ENCODE data around the gene ARHGAP12.
A peak's percentile ranks its signal among the peaks of the same experiment; 100 is the strongest.
"Not testable (repeated sequence)": the region's sequence is repeated elsewhere in the genome, so short reads cannot be mapped to it uniquely, and the experiment has no call there.

Gene ARHGAP12, protein sequence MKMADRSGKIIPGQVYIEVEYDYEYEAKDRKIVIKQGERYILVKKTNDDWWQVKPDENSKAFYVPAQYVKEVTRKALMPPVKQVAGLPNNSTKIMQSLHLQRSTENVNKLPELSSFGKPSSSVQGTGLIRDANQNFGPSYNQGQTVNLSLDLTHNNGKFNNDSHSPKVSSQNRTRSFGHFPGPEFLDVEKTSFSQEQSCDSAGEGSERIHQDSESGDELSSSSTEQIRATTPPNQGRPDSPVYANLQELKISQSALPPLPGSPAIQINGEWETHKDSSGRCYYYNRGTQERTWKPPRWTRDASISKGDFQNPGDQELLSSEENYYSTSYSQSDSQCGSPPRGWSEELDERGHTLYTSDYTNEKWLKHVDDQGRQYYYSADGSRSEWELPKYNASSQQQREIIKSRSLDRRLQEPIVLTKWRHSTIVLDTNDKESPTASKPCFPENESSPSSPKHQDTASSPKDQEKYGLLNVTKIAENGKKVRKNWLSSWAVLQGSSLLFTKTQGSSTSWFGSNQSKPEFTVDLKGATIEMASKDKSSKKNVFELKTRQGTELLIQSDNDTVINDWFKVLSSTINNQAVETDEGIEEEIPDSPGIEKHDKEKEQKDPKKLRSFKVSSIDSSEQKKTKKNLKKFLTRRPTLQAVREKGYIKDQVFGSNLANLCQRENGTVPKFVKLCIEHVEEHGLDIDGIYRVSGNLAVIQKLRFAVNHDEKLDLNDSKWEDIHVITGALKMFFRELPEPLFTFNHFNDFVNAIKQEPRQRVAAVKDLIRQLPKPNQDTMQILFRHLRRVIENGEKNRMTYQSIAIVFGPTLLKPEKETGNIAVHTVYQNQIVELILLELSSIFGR

DNA sequence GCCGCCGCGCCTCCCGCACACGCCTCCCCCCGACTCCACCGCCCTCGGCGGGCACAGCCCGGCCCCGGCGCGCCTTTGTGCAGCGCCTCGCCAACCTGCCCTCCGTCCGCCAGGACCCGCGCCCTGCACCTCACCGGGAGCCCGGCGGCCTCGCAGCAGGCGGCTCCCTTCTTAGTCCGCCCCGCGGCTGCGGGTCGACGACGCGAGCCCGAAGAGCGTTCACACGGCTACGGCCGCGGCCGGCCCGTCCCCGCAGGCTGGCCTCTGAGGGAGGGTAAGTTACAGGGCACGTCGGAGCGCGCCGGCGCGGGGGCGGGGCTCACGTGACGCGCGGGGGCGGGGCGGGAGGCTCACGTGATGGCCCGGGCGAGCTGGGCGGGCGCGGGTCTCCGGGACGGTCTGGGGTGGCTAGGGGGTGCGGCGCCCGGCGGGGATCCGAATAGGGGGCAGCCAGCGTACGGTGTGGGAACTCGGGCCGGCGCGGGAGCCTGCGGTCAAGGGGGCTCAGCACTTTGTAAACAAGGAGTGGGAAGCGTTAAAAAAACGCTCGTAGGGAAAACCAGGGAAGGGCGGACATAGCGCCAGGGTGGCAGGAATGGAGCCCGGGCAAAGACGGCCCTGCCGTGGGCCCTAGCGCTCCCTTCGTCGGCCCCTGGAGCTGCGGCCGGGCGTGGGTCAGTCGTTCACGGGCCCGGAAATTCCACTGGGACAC is at the start of gene ARHGAP12:
Gene ARHGAP12, minus strand, starts transcription at position 283 of the 712 bp plus-strand sequence. CDS start 19,976 bp downstream, outside the sequence.
- peak; percentile 81 for DNase-seq (ENCODE audit: low spot score)

DNA sequence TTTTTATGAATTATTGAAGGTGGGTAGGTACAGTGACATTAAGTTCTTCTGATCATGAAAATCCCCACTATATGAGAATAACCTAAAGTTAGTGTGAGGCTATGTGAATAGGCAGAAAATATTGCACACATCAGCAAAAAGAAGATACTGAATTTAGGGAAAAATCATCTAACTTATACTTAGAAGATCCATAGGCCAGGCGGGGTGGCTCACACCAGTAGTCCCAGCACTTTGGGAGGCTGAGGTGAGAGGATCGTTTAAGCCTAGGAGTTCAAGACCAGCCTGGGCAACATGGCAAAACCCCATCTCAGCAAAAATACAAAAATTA is 49.5 kb upstream of the ARHGAP12 start:
- no peak for DNase-seq (ENCODE audit: low spot score)

DNA sequence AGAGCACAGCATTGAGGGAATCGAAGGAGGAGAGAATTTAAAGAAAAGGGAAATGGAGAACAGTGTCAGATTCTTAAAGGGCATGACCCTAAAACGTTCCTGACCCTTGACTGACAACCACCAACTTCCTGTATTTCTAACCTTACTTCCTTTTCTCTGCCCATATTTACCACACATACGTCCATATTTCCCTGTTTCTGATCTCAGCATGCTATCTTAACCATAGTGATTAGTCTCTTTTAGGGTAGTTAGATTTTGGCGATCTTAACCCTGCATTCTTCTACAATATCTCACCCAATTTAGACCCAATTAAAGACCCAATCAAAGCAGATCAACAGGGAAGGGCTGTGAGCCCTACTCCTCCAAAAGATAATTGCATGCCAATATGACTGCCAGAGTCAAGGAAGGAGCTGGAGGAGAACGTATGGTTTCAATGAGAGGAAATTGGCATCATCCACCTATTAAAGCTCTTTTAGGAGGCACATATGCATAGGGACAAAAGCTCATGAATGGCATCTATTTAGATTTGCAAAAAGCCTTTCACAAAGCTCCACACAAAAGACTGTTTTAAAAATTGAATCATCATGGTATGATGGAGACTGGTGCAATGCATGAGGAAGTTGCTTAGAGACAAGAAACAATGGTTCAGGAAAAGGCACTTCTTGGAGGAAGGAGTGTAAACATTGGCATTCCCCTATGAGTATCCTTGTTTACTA is 49.0 kb upstream of the ARHGAP12 start:
- DNase-seq (ENCODE audit: low spot score) = no peak

DNA sequence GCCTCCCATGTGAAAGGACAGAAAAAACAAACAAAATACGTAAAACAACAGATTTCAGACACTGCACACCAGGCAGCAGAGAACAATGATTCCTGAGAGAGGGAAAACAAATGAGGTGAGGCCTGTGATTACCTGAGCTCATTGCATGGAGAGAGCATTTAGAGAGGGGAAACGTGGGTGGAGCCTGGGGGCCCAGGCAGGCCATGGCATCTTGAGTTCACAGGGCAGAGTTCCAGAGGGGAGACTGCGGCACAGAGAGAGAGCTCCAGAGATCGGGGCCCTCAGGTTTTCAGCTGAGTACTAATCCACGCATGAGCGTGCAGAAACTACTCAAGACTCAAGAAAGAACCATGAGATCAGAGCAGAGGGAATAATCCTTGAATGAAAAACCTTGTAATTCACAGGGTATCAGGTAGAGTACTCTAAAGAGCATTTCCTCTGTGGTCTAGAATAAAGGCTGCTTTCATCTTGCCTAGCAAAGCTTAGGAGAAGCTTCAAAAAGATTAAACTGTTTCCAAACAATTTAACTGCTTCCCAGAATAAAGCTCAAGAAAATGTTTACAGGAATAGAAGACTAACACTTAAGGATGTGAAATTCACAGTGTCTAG is 46.6 kb upstream of the ARHGAP12 start:
- no peak for DNase-seq (ENCODE audit: low spot score)

DNA sequence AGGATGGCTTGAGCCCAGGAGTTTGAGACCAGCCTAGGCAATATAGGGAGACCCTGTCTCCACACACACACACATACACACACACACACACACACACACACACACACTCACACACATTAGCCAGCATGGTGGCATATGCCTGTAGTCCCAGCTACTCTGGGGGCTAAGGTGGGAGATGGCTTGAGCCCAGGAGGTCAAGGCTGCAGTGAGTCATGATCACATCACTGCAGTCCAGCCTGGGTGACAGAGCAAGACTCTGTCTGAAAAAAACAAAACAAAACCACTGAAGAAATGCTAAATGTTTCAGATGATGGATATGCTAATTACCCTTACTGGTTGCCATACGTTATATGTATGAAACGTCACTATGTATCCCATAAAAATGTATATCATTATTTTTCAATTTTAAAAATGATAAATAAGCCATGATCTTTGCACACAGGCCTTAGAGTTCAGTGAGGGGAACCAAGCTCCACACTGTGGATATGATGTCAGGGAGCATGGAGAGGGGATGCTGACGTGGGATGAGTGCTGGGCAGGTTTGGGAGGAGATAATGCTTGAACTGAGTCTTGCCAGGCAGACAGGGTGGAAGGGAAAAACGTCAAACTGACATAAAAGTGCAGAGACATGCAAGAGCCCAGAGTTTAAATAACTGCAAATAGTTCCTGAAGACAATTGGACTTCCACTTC is 45.9 kb upstream of the ARHGAP12 start:
- DNase-seq (ENCODE audit: low spot score) = no peak

DNA sequence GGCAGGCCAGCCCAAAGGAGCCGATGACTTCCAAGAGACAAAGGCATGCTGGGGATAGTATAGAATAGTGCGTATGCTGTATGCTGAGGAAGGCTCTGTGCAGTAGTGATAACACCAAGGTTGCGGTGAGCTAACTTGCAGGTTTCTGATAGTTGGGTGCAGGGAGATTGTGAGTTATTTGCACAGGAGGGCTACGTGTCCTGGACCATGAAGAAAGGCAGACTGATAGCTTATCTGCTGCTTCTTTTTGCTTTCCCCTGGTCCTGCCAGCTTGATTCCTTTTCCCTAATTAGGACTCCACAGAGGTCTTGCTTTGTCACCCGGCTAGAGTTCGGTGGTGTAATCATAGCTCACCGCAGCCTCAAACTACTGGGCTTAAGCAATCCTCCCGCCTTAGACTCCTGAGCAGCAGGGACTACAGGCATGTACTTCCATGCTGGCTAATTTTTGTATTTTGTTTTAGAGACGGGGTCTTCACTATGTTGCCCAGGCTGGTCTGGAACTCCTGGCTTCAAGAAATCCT is 43.9 kb upstream of the ARHGAP12 start:
- no peak for DNase-seq (ENCODE audit: low spot score)

DNA sequence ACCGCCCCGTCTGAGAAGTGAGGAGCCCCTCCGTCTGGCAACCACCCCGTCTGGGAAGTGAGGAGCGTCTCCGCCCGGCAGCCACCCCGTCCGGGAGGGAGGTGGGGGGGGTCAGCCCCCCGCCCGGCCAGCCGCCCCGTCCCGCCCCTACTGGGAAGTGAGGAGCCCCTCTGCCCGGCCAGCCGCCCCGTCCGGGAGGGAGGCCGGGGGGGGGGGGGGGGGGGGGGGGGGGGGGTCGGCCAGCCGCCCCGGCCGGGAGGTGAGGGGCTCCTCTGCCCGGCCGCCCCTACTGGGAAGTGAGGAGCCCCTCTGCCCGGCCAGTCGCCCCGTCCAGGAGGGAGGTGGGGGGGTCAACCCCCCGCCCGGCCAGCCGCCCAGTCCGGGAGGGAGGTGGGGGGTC is 41.2 kb upstream of the ARHGAP12 start:
- DNase-seq (ENCODE audit: low spot score) = not testable (repeated sequence)

DNA sequence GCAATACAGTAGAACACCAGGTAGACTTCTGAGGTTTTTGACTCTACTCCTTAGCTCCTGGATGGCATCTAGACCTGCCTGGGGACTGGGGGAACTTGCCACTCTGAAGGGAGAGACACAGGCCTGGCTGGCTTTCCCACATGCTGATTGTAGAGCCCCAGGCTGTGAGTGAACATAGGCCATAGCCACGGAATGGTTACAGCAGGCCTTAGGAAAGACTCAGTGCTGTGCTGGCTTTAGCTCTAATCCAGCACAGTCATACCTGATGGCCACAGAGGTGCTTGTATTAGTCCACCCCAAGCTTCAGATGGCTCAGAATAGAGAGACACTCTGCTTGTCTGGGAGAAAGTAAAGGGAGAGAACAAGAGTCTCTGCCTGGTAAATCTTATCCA is 35.0 kb upstream of the ARHGAP12 start:
- no peak for DNase-seq (ENCODE audit: low spot score)

DNA sequence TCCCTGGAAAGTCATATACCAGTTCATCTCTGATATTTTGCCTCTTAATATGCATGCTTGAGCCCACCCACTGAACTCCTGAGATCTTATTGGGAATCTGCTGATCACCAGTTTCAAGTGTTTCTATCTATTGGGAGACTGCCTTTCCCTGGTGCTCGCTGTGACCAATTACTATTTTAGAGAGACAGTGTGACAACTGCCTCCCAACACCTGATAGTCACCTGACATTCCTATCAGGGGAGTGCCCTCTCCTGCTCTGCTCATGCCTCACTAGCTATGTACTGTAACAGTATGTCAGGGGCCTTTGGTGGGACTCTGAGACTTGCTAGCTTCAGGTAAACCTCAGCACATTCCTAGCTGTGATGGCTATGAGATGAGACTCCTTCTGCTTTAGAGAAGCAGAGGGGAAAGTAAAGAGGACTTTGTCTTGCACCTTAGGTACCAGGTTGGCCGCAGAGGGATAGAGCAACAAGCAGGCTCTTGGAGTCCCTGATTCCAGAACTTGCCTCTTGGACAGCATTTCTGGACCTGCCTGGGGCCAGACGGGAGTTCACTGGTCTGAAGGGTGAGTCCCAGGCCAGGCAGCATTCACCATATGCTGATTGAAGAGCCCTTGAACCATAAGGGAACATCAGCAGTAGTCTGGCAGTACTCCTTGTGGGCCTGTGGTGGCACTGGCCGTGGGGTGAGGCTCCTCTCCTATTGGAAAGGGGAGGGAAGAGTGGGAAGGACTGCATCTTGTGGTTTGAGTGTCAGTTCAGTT is 34.4 kb upstream of the ARHGAP12 start:
- DNase-seq (ENCODE audit: low spot score) = no peak

DNA sequence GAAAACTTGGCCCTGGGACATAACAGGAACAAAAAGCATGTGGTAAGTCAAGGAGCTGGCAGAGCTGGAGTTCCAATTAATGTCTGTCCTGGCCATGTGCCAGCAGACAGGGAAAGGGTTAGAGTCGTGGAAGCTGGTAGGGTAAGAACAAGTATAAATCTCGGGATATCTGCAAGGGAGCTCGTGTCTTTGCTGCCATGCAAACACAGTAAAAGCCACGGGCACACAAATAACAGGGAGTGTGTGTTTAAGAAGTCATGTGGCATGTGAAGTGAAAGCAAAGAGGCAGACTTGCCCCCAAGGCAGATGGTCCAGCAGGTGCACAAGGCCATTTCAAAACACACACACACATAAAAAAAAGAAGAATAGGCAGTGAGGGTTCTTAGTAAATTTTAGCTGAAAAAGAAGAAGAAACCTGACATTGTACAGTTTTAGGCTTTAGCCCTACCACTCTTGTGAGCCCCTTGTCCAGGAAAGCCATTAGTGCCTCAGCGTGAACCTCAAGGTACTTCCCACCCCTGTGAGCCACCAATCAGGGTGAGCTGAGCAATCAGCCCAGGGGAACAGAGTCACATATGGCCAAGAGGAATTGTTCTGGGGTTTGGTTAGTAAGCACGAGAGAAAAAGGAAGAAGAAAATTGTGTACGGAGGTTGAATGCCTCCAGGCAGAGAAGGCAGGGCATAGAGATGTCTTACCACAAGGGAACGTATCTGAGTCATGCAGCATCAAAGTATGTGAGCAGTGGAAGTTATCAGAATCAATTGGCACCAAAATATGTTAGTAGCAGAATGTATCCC is 32.8 kb upstream of the ARHGAP12 start:
- DNase-seq (ENCODE audit: low spot score) = no peak

DNA sequence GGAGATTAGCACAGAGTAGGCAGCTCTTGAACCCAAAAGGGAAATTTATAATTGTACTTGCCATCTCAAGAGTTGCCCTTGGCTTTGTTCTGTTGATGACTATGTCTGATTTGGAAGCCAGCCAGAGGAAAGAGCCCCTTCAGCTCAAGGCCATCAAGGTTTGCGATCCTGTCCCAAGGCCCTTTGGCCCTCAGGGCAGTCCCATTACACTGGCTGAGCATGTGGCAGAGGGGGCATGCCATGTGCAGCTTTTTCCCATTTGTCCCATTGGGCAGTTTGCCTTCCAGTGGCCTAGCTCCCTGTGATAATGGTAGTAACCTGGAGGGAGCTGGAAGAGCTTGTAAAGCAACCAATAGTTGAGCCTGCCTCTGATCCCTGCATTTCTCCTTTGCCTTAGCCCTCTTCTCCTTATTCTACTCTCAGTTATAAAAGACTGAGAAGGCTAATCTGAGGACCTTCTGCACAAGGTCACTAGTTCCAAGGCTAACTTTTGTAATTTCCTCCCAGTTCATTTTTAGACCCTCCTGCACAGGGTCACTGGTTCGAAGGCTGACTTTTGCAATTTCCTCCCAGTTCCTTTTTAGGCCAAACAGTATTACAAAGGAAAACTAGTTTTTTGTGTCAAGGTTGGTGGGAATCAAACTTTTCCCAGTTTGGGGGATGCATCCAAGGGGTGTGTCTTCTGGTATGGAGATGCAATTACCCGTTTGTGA is 31.0 kb upstream of the ARHGAP12 start:
- DNase-seq (ENCODE audit: low spot score) = no peak

DNA sequence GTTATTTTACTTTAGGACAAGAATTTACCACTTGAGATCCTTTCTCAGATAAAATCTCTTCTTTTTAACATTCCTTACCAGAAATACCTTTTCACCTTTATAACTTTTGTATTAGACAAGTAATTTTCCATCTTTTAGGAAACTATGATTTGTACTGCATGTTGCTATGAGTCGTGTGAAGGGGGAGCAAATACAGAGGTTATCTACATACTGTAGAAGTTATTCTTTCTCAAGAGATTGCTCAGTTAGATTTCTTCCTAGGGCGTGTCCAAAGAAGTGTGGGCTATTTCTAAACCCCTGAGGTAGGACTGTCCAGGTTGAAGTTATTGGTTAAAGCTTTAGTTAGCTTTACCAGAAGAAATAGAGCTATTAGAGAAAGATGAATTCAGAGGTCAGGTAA is 30.2 kb upstream of the ARHGAP12 start:
- no peak for DNase-seq (ENCODE audit: low spot score)

DNA sequence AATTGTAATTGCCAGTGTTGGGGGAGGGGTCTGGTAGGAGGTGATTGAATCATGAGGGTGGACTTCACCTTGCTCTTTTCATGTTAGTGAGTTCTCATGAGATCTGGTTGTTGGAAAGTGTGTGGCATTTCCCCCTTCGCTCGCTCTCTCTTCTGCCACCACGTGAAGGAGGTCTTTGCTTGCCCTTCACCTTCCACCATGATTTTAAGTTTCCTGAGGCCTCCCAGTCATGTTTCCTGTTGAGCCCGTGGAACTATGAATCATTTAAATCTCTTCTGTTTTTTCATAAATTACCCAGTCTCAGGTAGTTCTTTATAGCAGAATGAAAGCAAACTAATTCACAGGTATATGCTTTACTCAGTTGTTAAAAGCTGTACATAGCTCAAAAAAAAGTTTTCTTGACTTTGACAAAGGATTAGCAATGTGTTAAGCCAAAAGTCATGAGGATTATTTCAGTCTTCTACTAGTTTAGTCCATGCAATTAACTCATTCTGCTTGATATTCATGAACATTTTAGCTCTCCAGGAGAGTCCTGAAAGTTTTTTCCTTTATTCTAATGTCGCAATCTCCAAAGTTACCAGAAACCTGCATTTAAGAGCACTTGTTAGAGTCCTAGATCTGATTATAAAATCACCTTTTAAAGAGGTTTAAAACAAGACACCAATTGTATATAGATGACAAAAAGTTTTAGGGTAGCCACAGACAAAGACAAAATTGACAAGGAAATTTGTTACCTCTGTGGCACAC is 27.7 kb upstream of the ARHGAP12 start:
- DNase-seq (ENCODE audit: low spot score) = no peak

DNA sequence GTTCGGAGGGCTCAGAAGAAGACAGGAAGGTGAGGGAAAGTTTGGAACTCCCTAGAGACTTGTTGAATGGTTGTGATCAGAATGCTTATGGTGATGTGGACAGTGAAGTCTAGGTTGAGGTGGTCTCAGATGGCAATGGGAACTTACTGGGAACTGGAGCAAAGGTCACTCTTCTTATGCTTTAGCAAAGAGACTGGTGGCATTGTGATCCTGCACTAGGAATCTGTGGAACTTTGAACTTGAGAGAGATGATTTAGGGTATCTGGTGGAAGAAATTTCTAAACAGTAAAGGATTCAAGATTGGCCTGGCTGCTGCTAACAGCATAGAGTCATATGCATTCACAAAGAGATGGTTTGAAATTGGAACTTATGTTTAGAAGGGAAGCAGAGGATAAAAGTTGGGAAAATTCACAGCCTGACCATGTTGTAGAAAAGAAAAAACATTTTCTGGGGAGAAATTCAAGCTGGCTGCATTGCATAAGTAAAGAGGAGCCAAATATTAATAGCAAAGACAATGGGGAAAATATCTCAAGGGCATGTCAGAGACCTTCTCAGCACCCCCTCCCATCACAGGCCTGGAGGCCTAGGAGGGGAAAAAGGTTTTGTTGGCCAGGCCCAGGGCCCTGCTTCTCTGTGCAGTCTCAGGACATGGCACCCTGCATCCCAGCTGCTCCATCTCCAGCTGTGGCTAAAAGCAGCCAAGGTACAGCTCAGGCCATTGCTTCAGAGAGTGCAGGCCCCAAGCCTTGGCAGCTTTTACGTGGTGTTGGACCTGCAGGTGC is 26.0 kb upstream of the ARHGAP12 start:
- DNase-seq (ENCODE audit: low spot score) = no peak

DNA sequence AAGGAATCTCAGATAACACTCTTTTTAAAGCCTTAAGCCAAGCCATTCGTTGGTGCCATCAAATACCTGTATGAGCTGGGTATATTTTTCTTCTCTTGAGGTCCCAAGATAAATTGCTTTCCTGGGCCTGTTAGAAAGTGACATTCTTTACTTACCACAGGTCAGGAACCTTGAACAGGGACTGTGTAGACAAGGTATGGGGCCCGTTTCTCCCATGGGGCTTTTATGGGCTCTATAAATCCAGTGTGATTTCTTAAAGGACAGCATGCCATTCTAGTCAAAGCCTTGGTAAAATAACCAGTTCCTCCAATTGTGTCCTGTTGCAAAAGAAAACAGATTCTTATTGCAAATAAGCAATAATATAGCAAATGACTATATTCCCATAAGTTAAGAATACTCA is 24.8 kb upstream of the ARHGAP12 start:
- DNase-seq (ENCODE audit: low spot score) = no peak

DNA sequence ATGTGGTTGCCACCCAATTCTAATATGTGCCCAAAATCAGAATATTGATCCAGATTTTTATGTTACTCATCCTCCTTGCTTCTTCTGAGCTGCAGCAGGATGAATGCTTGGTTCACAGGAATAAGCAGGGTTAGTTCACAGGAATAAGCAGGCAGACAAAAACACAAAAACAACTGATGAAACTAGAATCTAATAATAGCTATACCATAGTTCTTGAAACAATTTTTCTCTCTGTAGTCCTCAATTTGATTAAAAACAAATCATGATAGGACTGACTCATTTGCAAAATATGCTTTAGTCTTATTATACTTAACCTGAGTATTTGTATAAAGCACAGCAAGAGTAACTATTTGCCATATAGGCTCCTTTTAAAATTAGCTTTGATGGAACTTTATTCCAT is 24.4 kb upstream of the ARHGAP12 start:
- no peak for DNase-seq (ENCODE audit: low spot score)

DNA sequence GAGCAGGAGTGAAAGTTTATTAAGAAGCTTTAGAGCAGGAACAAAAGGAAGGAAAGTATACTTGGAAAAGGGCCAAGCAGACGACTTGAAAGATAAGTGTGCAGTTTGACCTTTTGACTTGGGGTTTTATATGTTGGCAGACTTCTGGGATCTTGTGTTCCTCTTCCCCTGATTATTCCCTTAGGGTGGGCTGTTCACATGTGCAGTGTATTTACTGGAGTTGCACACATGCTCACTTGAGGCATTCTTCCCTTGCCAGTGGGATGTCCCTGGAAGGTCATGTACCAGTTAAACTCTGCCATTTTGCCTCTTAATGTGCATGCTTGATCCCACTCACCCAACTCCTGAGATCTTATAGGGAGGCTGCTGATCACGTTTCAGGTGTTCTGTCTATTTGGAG is 23.4 kb upstream of the ARHGAP12 start:
- DNase-seq (ENCODE audit: low spot score) = no peak

Measured in hematopoietic multipotent progenitor cell treated with erythropoietin and hydrocortisone succinate and interleukin-3 and kit ligand, for 17 days (in vitro differentiated cells).